ENCODE measurements around the gene SPATS2.

SPATS2 gene

DNA sequence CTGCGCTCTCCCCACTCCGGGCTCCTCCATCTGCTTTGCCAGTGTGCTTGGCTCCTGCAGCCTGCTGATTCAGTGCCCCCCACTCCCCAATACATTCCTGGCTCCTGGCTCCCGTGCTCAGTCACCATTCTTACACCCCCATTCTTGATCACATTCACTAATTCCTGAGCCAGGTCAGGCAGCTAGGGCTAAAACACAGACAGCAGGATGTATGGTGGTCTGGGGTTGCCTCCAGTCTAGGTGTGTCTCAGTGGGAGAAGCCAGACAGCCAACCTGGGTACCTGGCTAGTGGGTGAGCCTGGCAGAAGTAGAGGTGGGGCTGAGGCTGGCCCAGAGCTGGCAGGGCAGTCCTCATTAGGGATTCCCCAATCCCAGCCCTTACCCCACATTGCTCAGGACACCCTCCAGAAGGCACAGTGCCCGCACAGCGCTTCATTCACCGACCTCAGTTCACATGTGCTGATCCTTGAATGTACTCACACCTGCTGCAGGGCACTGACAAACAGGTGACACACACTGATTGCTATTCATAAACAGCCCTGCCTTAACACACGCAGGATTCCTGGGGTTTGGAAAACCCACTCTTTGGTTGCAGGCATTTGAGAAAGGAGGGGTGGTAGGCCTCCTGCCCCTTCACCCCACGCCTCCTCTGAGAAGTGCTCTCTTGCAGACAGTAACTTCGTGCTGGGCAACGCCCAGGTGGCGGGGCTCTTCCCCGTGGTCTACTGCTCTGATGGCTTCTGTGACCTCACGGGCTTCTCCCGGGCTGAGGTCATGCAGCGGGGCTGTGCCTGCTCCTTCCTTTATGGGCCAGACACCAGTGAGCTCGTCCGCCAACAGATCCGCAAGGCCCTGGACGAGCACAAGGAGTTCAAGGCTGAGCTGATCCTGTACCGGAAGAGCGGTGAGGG, 173.2 kb downstream of the SPATS2 start:
- TF ChIP-seq EP300 (IDR thresholded peaks at IDR 0.05; ENCODE audit: borderline replicate concordance): no peak
- no peak for TF ChIP-seq RAD21 (IDR thresholded peaks at IDR 0.05; ENCODE audit: low read depth)
- no peak for TF ChIP-seq YY1 (IDR thresholded peaks at IDR 0.05; ENCODE audit: low read depth)
- no peak for TF ChIP-seq EGR1 (IDR thresholded peaks at IDR 0.05)
- TF ChIP-seq, protein P1, sequence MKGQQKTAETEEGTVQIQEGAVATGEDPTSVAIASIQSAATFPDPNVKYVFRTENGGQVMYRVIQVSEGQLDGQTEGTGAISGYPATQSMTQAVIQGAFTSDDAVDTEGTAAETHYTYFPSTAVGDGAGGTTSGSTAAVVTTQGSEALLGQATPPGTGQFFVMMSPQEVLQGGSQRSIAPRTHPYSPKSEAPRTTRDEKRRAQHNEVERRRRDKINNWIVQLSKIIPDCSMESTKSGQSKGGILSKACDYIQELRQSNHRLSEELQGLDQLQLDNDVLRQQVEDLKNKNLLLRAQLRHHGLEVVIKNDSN (IDR thresholded peaks at IDR 0.05): no peak
- no peak for TF ChIP-seq REST (IDR thresholded peaks at IDR 0.05; ENCODE audit: low read depth)
- no peak for TF ChIP-seq CREB1 (IDR thresholded peaks at IDR 0.05; ENCODE audit: low read depth)
- TF ChIP-seq NFIC (IDR thresholded peaks at IDR 0.05): no peak
- TF ChIP-seq TAF1 (IDR thresholded peaks at IDR 0.05; ENCODE audit: low read depth): no peak

- TF ChIP-seq MAX (IDR thresholded peaks at IDR 0.05): no peak
- TF ChIP-seq CREB1 (IDR thresholded peaks at IDR 0.05; ENCODE audit: low read depth): no peak
- no peak for TF ChIP-seq REST (IDR thresholded peaks at IDR 0.05; ENCODE audit: low read depth)
- TF ChIP-seq CEBPB (IDR thresholded peaks at IDR 0.05): no peak
- no peak for TF ChIP-seq TCF12 (IDR thresholded peaks at IDR 0.05; ENCODE audit: low read depth)
- TF ChIP-seq EP300 (IDR thresholded peaks at IDR 0.05; ENCODE audit: borderline replicate concordance): no peak
- no peak for TF ChIP-seq TEAD4 (IDR thresholded peaks at IDR 0.05)
- no peak for TF ChIP-seq NFIC (IDR thresholded peaks at IDR 0.05)
- TF ChIP-seq TAF1 (IDR thresholded peaks at IDR 0.05; ENCODE audit: low read depth): no peak
- TF ChIP-seq, protein P1 (IDR thresholded peaks at IDR 0.05): no peak
- TF ChIP-seq RAD21 (IDR thresholded peaks at IDR 0.05; ENCODE audit: low read depth): no peak
Observed at GRCh38 chr12:49541140-49541861, 174.0 kb downstream of the SPATS2 start.

- TF ChIP-seq YY1 (IDR thresholded peaks at IDR 0.05; ENCODE audit: low read depth) (no peak), TCF12 (IDR thresholded peaks at IDR 0.05; ENCODE audit: low read depth) (no peak), TEAD4 (IDR thresholded peaks at IDR 0.05) (no peak), MAX (IDR thresholded peaks at IDR 0.05) (no peak)
Observed at GRCh38 chr12:49541911-49542505, 174.7 kb downstream of the SPATS2 start.

- TF ChIP-seq YY1 (IDR thresholded peaks at IDR 0.05; ENCODE audit: low read depth) (no peak), FOXM1 (IDR thresholded peaks at IDR 0.05; ENCODE audit: borderline replicate concordance, low read depth) (no peak), TEAD4 (IDR thresholded peaks at IDR 0.05) (no peak), REST (IDR thresholded peaks at IDR 0.05; ENCODE audit: low read depth) (no peak), CEBPB (IDR thresholded peaks at IDR 0.05) (no peak)
Observed at GRCh38 chr12:49542592-49543160, 175.4 kb downstream of the SPATS2 start.

Data from Ishikawa (cell line).